ENCODE results near the gene KHDC1. TPM values are rescaled to one million over a fixed set of nuclear protein-coding genes. Genes with fewer than 3 reads are reported as not detected.
"Not testable (repeated sequence)": the region's sequence is repeated elsewhere in the genome, so short reads cannot be mapped to it uniquely, and the experiment has no call there.

Gene KHDC1
- total RNA-seq, 6 experiments from 2014 or later, result 0.55 TPM; not detected in 5

DNA sequence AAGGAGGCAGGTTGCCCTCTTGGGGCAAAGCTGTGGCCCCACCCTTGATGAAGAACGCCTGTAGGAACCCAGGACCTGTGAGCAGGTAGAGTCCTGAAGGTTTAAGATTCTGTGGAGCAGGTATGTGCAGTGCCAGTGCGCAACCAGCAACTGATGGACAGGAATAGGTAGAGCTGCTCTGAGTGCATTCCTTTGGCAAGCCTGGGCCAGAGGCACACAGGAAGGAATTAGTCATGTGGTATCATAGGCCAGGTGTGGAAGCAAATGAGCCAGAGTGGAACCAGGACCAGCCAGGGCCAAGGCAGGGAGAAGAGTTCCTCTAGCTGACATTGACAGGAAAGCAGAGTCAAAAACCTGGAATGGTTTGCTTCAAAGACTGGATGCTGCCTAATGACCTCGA is 1.4 kb upstream of the KHDC1 start:
- WGBS (ENCODE audit: insufficient coverage, low coverage, low lambda C conversion rate, missing lambda C conversion rate), result 100% methylated on average over 2 of the region's 3 CpGs
- no peak overlapping the region for H3K4me3 ChIP-seq
- no peak overlapping the region for H3K27ac ChIP-seq
- H3K36me3 ChIP-seq, result no peaks in the 10 kb centered on the region
- intact Hi-C loops (cut with DNase I), result no loop called here
- H3K9me3 ChIP-seq, result no peaks in the 10 kb centered on the region
- ATAC-seq (no peak), DNase-seq (no peak)
- no peaks in the 10 kb centered on the region for H3K4me1 ChIP-seq
- no peak for TF ChIP-seq POLR2A (IDR thresholded peaks at IDR 0.05)
- TF ChIP-seq, protein P1, sequence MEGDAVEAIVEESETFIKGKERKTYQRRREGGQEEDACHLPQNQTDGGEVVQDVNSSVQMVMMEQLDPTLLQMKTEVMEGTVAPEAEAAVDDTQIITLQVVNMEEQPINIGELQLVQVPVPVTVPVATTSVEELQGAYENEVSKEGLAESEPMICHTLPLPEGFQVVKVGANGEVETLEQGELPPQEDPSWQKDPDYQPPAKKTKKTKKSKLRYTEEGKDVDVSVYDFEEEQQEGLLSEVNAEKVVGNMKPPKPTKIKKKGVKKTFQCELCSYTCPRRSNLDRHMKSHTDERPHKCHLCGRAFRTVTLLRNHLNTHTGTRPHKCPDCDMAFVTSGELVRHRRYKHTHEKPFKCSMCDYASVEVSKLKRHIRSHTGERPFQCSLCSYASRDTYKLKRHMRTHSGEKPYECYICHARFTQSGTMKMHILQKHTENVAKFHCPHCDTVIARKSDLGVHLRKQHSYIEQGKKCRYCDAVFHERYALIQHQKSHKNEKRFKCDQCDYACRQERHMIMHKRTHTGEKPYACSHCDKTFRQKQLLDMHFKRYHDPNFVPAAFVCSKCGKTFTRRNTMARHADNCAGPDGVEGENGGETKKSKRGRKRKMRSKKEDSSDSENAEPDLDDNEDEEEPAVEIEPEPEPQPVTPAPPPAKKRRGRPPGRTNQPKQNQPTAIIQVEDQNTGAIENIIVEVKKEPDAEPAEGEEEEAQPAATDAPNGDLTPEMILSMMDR (IDR thresholded peaks at IDR 0.05), result no peak
- H3K27me3 ChIP-seq, result no peaks in the 10 kb centered on the region

DNA sequence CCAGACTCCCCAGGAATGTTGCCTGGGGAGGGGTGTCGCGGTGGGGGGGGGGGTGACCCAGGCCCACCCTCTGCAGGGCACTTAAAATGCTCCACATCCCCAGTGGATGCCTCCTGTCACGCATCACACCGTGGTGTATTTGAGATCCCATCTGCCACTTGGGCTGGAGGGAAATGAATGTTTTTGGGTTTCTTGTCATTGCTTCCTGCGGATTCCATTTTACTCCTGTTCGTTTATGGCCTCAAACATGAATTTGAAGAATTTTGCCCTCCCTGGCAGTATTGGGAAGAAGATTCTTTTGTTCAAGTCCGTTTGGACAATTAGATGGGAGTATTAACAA is 544 bp upstream of the KHDC1 start:
- Histone ChIP-seq H3K4me3 (peak overlapping the region; percentile 48 to 66 (median 49)), H3K4me1 (no peaks in the 10 kb centered on the region), H3K27ac (no peak overlapping the region), H3K36me3 (no peaks in the 10 kb centered on the region), H3K9me3 (no peaks in the 10 kb centered on the region), H3K27me3 (no peaks in the 10 kb centered on the region)
- WGBS (ENCODE audit: insufficient coverage, low coverage, low lambda C conversion rate, missing lambda C conversion rate), result 29% methylated on average over 5 of the region's 7 CpGs
- no peak for TF ChIP-seq POLR2A (IDR thresholded peaks at IDR 0.05)
- TF ChIP-seq, protein P1 (IDR thresholded peaks at IDR 0.05), result no peak
- ATAC-seq (no peak), DNase-seq (no peak)
- intact Hi-C loops (cut with DNase I), result no loop called here

DNA sequence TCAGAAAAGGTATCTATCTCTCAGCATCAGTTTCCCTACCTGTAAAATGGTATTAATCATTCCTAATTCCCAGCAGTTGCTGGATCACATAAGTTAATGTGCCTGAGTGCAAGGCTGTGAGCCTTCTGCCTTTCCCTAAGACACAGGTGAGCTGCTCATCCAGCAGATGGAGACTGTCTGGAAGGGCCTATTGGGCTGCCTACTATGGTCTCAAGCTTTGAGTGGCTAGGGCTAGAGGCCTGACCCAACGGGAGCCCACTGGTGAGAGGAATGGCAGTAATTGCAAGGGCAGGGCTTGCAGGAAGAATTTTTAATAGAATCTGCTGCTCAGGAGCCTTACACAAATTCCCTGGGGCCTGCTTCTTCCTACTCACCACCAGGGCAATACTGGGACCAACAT is 4.3 kb downstream of the KHDC1 start:
- no peak for ATAC-seq
- no peak overlapping the region for H3K27ac ChIP-seq
- no peaks in the 10 kb centered on the region for H3K27me3 ChIP-seq
- WGBS (ENCODE audit: insufficient coverage, low coverage, low lambda C conversion rate, missing lambda C conversion rate), result no CpG with 5 or more reads among the region's 1 CpG
- no peaks in the 10 kb centered on the region for H3K4me1 ChIP-seq
- no peaks in the 10 kb centered on the region for H3K36me3 ChIP-seq
- intact Hi-C loops (cut with DNase I), result no loop called here
- no peak overlapping the region for H3K4me3 ChIP-seq
- no peak for DNase-seq
- TF ChIP-seq POLR2A (IDR thresholded peaks at IDR 0.05), result no peak
- TF ChIP-seq, protein P1 (IDR thresholded peaks at IDR 0.05), result no peak
- H3K9me3 ChIP-seq, result no peaks in the 10 kb centered on the region

DNA sequence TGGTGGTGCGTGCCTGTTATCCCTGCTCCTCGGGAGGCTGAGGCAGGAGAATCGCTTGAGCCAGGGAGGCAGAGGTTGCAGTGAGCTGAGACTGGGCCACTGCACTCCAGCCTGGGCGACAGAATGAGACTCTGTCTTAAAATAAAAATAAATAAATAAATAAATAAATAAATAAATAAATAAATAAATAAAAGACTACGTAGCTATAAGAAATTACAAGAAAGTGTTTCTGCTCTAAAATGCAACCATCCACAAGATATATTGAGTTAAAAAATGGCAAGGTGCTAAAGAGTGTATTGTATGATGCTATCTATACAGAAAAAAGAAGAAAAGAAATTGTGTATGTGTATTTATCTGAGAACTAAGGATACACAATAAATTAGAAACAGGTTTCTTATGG is 8.7 kb downstream of the KHDC1 start:
- intact Hi-C loops (cut with DNase I); H3K4me1 ChIP-seq; H3K27me3 ChIP-seq; DNase-seq; ATAC-seq; H3K9me3 ChIP-seq; H3K36me3 ChIP-seq; H3K4me3 ChIP-seq; H3K27ac ChIP-seq: not testable (repeated sequence)
- WGBS (ENCODE audit: insufficient coverage, low coverage, low lambda C conversion rate, missing lambda C conversion rate), result 77% methylated on average over 3 of the region's 5 CpGs

DNA sequence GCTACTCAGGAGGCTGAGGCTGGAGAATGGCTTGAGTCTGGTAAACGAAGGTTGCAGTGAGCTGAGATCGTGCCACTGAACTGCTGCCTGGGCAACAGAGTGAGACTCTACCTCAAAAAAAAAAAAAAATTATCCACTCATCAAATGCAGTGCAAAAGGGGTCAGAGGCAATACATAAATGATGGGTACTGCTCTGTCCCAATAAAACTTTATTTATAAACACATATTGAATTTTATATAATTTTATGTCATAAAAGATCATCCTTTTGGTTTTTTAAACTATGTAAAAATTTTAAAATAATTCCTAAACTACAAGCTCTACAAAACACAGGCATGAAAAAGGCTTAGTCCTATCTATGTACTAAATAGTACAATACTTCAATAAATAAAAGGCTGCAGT is 10.3 kb downstream of the KHDC1 start:
- no peaks in the 10 kb centered on the region for H3K27me3 ChIP-seq
- no peak for DNase-seq
- ATAC-seq, result no peak
- no peak overlapping the region for H3K4me3 ChIP-seq
- H3K4me1 ChIP-seq, result no peaks in the 10 kb centered on the region
- H3K9me3 ChIP-seq, result no peaks in the 10 kb centered on the region
- intact Hi-C loops (cut with DNase I), result no loop called here
- no peak for TF ChIP-seq POLR2A (IDR thresholded peaks at IDR 0.05)
- no peak overlapping the region for H3K27ac ChIP-seq
- 65% methylated on average over 2 of the region's 2 CpGs for WGBS (ENCODE audit: insufficient coverage, low coverage, low lambda C conversion rate, missing lambda C conversion rate)
- H3K36me3 ChIP-seq, result no peaks in the 10 kb centered on the region

DNA sequence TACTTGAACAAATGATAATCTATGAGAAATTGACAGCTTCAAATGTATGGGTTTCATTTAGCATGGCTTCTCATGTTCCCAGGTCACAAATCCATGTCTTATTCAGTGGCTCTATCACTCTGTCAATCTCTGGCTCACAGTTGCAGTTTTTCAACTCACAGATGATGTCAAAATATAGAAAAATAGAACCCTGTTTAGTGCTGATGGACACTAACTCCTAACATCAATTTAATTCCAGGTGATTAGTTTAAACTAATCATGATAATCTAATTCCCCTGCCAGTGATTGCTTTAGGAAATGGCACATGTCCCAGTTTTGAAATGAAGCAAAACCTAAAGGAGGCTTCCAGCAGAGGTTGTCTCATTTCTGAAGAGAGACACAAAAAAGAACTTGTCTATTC is 13.0 kb downstream of the KHDC1 start:
- no peaks in the 10 kb centered on the region for H3K27me3 ChIP-seq
- no peaks in the 10 kb centered on the region for H3K9me3 ChIP-seq
- H3K4me1 ChIP-seq, result no peaks in the 10 kb centered on the region
- H3K36me3 ChIP-seq, result no peaks in the 10 kb centered on the region
- DNase-seq (no peak), ATAC-seq (no peak)
- intact Hi-C loops (cut with DNase I), result no loop called here
- no peak overlapping the region for H3K4me3 ChIP-seq
- no peak overlapping the region for H3K27ac ChIP-seq
- no peak for TF ChIP-seq POLR2A (IDR thresholded peaks at IDR 0.05)
- TF ChIP-seq, protein P1 (IDR thresholded peaks at IDR 0.05), result no peak

All from right lobe of liver (tissue), 6 donors.